HG03432 (cell line): ENCODE results near the gene PRKRIP1.
"Not testable (repeated sequence)": the region's sequence is repeated elsewhere in the genome, so short reads cannot be mapped to it uniquely, and the experiment has no call there.

Source experiments
- ATAC-seq: cut with Tn5 transposase; IDR thresholded peaks from one replicate; pipeline ENCODE4 v1.9.1; 2021; ENCODE audit warnings: mild to moderate bottlenecking, moderate library complexity; ENCODE audit not compliant: unreplicated experiment

PRKRIP1 gene

DNA sequence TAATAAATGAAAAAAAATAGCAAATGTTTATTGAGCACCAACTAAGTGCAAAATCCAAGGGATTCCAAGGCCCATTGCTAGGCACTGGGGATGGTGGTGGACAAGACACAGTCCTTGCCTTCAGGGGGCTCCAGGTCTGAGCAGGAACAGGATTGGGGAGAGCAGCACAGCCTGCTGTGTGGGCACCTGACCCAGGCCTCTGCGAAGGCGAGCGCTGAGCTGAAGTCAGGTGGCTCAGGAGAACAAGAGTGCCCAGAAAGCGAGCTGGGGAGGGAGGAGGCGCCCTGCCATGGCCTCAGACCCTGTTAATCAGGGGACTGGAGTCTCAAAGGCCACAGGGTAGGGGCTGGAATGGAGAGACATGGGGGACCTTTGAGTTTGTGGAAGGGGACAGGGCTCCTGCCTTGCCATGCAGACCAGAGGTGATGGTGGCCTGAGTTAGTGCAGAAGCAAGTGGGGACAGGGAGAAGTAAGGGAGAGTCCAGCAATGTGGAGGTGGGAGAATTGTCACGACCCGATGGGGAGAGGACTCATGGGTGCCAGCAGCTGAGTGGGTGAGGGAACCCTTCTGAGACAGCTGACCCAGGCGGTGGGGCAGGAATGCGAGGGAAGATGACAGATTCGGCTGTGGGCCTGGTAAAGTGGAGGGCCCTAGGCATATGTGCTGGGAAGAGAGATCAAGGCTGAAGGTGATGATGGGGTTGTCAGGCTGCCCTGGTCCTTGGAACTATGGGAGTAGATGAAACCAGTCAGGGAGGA is 33.2 kb downstream of the PRKRIP1 start:
- no peak for ATAC-seq

DNA sequence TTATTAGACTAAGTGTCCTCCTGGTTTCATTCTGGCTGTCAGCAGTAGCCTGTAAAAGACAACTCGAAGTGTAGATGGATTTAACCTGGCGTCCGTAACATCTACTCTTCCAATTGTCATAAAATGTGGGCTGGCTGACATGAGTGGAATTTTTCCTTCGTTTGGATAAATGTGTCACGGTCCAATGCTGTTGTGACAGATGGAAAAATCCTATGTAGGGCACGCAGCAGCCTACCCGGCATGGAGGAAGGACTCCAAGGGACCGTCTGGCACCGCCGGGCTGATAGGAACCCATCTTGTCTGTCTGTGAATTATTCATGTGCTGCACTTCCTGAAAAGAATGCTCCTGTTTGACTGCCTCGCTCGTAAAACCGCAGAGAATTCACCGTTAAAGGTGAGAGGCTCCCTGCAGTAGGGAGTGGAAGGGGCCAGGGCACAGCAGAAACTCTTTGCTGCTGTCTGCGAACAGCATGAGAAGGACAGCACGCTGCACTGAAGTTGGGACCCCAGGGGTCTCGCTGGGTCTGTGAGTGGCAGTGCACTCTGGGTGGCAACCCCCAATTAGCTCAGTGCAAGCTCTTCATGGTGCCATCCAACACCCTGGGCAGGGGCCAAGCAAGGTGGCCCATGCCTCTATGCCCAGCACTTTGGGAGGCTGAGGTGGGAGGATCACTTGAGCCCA is 35.6 kb downstream of the PRKRIP1 start:
- peak; percentile 21 for ATAC-seq

DNA sequence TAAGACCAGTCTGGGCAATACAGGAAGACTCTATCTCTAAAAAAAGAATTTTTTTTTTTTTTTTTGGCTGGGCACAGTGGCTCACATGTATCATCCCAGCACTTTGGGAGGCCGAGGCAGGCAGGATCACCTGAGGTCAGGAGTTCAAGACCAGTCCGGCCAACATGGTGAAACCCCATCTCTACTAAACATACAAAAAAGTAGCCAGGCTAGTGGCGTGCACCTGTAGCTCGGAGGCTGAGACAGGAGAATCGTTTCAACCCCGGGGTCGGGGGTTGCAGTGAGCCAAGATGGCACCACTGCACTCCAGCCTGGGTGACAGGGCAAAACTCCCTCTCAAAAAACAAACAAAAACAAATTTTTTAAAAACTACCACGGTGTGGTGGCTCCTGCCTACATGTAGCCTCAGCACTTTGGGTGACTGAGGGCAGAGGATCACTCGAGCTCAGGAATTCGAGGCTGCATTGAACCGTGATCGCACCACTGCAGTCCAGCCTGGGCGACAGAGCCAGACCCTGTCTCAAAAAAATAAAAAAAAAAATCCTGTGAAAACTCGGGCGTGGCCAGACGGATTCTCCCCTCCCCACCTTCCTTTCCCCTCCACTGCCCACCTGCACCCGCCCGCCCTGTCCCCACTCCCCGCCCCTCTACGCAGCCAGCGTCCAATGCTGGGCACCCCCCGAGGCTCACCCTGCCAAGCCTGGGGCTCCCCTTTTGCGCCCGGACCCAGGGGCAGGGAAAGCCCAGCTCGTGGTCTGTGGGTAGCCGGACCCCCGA is 36.5 kb downstream of the PRKRIP1 start:
- ATAC-seq, result peak; percentile 34

DNA sequence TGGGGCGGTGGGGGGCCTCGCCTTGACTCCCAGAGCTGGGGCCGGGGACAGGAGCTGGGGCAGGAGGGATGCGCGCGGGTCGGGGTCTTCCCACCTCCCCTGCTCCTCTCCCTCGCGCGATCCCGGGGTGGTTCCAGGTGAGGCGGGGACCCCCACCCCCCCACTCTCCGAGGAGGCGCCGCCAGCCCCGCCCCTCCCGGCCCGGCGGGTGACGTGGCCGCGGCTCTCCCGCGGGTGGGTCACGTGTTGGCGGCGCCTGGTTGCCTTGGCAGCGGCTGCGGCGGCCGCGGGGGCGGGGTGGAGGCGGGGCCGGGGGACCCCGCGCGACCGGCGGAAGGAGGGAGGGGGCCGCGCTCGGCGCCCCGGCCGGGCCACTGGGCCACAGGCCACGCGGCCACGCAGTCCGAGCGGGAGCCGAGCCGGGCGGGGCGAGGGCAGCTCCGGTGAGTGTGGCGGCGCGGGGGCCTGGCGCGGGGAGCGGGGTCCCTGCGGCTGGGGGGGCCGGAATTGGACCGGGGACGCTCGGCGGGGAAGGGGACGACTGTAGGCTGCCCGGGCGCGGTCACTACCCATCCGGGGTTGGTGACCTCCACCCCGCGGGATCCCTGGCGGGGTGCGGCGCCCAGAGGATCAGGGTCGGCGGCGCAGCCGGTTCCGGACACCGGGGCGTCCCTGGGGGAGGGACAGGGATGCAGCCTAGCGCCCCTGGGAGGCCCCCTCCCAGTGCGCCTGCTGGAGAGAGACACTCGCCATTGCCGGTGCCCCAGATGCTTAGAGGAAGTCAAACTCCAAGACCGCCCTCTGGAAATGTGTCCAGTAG is 37.3 kb downstream of the PRKRIP1 start, which contains the start of gene ORAI2:
TSS of gene ORAI2 (plus strand) at position 357 of the 820 bp plus-strand sequence. CDS start 5,382 bp downstream, outside the sequence.
- ATAC-seq, result peak; percentile 73

DNA sequence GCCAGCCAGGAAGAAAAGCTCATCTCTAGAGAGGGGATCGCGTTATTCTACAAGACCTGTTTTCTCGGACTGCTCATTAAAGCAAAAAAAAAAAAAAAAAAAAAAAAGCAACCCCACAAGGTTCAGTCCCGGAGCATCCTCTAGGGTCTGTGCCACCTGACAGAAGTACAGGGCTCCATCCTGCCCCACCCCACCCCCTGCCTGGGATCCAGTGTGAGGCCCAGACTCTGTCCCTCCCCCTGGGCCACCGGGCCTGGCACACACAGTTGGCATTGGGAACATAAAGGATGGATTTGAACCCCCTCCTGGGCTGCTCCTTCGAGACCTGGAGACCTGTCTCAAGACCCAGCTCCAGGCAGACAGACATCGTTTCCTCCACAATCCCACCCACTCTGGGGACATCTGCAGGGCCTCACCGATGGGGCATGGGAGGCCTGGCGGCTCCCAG is 37.9 kb downstream of the PRKRIP1 start:
- ATAC-seq, result no peak

DNA sequence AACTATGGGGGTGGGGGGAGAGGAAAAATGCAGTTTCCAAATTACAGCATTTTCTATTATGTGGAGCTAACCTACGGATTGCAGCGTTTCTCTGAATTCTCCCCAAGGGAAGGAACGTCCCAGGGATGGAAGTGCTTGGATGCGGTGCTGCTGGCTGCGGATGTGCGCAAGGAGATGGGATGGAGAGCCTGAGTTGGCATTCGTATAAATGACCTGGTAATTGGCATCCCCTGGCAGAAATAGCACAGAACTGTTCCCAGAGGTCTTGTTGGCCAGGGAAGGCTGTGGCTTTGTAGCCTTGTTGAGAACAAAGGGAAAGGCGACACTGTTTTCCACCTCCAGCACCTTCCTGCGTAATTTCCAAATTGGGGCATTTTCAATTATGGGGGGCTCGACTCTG is 40.0 kb downstream of the PRKRIP1 start:
- ATAC-seq, result no peak

DNA sequence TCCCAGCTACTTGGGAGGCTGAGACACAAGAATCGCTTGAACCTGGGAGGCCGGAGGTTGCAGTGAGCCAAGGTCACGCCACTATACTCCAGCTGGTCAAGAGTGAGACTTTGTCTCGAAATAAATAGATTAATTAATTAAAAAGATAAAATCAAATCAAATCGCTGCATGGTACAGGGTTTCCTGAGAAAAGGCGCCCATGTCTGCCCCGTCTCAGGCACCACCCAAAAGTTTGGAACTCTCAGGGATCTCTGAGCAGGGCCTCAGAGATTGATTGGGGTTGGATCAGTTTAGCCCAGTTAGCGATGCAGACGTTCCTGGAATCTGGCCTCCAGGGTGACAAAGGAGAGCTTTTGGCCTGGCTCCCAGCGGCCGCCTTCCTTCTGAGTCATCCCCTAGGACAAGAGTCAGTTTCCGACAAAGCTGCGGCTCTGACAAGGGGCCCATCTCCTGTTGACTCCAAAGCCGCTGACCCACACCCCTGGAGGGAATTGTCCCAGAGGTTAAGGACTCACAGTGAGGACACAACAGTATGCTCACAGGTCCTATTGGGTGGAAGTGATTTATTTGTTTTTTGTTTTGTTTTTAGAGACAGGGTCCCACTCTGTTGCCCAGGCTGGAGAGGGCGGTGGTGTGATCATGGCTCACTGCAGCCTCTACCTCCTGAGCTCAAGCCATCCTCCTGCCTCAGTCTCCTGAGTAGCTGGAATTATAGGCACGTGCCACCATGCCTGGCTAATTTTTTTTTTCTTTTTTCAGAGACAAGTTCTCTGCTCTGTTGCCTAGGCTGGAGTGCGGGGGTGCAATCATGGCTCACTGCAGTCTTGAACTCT is 44.0 kb downstream of the PRKRIP1 start:
- no peak for ATAC-seq

DNA sequence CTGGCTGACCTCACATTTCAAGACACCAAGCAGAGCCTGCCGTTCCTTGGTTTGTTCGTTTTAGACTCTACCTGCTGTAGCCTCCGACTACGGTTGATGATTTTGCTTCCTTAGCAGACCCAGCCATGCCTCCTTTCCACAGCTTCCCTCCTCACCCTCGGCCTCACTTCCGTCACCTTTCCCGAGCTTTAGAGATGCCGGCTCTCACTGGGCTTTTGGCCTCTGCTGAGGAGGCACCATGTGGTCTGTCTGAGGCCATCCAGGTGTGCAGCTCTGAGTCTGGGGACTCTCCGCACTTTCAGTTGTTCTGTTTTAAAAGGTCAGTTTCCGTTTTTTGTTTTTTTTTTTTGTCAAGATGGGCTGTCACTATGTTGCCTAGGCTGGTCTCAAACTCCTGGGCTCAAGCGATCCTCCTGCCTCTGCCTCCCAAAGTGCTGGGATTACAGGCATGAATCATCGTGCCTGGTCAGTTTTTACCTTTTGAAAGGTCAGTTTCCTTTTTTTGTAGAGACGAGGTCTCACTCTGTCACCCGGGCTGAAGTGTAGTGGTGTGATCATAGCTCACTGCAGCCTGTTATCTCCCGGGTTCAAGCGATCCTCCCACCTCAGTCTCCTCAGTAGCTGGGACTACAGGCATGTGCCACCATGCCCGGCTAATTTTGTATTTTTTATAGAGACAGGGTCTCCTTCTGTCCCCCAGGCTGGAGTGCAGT is 49.0 kb downstream of the PRKRIP1 start:
- ATAC-seq, result peak; percentile 38

DNA sequence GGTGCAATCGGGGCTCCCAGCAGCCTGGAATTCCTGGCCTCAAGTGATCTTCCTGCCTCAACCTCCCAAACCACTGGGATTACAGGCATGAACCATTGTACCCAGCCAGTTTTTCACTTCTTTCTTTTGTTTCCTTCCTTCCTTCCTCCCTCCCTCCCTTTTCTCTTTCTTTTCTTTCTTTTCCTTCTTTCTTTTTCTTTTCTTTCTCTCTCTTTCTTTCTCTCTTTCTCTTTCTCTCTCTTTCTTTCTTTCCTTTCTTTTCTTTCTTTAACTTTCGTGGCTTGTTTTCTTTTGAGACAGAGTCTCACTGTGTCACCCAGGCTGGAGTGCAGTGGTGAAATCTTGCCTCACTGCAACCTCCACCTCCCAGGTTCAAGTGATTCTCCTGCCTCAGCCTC is 49.5 kb downstream of the PRKRIP1 start:
- no peak for ATAC-seq

DNA sequence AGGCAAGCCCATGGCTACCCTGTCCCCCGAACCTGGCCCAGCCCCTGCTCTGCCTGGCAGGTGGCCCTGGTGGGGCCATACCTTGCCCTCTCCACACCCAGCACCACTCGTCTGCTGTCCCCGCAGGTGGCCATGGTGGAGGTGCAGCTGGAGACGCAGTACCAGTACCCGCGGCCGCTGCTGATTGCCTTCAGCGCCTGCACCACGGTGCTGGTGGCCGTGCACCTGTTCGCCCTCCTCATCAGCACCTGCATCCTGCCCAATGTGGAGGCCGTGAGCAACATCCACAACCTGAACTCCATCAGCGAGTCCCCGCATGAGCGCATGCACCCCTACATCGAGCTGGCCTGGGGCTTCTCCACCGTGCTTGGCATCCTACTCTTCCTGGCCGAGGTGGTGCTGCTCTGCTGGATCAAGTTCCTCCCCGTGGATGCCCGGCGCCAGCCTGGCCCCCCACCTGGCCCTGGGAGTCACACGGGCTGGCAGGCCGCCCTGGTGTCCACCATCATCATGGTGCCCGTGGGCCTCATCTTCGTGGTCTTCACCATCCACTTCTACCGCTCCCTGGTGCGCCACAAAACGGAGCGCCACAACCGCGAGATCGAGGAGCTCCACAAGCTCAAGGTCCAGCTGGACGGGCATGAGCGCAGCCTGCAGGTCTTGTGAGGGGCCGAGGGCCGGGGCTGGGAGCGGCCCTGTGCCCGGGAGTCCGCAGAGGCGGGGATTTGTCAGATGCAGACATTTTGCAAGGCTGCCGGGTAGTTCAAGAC is 50.4 kb downstream of the PRKRIP1 start:
- no peak for ATAC-seq

DNA sequence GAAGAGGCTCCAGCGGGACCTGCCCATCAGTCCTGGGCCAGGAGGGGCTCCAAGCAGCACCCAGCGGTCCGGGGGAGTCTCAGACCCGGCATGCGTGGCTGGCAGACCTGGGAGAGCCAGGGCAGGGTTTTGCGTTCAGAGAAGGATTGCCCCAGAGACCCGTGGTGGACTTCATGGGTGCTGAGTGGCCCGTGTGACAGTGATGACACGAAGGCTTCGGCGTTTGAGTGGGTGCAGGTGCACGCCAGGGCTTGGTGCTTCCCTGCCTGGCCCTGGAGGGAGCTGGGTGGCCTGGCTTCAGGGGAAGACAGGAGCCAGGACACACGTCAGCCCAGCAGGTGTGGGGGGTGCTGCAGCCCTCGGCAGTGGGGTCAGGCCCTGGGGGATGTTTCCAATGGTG is 51.1 kb downstream of the PRKRIP1 start:
- ATAC-seq, result no peak

DNA sequence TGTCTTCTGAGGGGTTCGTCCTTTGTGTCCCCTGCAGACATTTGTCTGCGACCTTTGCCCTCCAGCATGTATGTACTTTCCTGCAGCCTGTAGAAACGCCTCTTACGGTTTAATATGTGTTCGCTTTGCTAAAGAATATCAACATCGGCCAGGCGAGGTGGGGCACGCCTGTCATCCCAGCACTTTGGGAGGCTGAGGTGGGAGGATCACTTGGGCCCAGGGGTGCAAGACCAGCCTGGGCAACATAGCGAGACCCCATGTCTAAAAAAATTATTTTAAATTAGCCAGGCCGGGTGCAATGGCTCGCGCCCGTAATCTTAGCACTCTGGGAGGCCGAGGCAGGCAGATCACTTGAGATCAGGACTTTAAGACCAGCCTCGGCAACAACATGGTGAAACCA is 53.0 kb downstream of the PRKRIP1 start:
- ATAC-seq, result no peak

DNA sequence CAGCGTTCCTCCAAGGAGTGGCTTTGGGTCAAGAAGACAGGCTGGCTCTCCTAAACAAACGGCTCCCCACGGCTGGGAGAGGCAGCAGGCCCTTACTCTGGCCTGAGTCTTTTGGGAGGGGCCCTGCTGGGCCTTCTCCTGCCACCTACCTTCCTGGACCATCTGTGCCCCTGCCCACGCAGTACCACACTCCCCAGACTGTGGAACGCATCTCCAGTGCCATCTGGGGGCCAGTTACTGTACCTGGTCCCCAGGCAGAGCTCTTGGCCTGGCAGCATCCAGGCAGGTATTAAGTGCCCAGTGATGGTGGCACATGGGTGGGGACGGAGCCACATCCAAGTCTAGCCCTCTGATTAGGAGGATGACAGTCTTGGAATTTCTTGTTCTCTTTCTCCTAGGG is 54.1 kb downstream of the PRKRIP1 start:
- no peak for ATAC-seq

DNA sequence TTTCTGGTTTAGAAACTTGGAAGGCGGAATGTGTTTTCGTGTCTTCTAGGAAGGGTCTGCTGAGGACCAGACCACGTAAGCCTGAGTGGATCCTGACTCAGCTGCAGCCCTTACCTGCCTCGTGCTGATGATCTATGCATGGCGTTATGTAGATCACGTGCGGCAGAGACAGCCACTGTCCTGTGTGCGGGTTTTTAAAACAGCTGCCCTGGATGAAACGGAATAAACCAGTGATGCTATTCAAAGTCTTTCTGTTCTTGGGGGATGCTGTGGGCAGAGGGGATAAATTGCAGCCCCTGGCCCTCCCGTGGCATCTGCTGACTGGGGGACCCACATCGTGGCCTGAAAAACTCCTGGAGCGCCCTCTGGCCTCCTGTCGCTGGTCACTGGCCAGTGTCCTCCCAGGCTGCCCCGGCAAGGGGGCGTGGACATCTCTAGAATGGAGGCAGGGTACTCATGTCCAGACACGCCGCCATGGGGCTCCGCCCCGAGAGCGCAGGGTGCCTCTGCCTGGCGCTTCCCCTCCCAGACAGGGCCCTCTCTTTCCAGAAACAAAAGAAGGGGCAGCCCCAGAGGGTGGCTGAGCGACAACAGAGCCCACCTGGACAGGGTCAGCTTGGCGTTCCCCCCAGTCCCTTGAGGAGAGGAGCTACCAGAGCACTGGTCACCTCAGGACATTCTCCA is 55.4 kb downstream of the PRKRIP1 start:
- no peak for ATAC-seq

DNA sequence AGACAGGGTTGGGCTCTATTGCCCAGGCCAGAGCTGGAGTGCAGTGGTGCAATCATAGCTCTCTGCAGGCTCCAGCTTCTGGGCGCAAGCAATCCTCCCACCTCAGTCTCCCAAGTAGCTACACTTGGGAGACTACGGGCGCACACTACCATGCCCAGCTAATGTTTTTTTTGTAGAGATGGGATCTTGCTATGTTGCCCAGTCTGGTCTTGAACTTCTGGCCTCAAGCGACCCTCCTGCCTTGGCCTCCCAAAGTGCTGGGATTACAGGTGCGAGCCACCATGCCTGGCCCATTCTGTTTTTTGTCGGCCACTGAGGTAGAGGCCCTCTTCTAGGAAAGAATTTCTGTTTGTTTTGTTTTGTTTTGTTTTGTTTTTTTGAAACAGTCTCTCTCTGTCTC is 56.3 kb downstream of the PRKRIP1 start:
- no peak for ATAC-seq

DNA sequence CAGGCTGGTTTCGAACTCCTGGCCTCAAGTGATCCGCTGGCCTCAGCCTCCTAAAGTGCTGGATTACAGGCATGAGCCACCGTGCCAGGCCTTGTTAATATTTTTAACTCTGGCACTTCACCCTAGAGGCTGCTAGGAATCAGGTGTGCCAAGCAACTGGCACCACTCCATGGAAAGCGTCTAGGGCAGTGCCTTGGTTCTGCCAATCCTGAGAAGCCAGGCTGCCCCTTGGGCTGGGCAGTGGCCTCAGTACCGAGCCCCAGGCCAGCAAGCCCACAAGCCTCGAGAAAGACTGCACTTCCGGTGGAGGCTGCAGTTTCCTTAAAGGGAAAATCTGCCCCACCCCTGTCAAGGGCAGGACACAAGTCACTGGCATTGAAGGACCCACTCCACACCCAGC is 57.2 kb downstream of the PRKRIP1 start:
- no peak for ATAC-seq

DNA sequence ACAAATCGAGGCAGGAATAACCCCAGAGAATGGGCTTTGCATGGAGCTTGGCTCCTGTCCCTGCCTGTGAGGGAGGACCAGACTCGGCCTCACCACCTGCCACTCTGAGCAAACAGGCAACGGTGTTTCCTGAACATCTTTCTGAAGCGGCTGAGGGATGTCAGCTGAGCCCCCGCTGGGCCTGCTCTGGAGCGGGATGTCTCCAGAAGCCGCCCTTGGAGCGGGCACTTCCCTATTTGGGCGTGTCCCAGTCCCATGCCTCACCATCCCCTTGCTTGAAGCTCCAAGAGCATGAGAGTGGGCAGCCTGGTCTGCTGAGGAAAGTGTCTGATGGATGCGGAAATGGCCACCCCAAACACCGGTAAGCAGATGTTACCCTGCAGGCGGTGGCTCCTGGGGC is 58.3 kb downstream of the PRKRIP1 start:
- ATAC-seq, result no peak

DNA sequence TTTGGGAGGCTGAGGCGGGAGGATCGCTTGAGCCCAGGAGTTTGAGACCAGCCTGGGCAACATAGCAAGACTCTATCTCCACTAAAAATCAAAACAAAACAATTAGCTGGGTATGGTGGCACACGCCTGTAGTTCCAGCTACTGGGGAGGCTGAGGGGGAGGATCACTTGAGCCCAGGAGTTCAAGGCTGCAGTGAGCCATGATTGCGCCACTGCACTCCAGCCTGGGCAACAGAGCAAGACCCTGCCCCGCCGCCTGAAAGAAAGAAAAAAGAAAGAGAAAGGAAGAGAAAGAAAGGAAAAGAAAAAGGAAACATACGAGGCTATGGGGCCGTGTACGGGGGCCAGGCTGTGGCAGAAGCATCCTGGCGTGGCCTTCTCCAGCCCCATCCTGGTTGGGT is 58.8 kb downstream of the PRKRIP1 start:
- ATAC-seq, result not testable (repeated sequence)
